ENCODE measurements around the gene CEP89.
"Not testable (repeated sequence)": the region's sequence is repeated elsewhere in the genome, so short reads cannot be mapped to it uniquely, and the experiment has no call there.

CEP89 gene

GRCh38 chr19:32966750-32967149 is 5.0 kb downstream of the CEP89 start:
- no peak for DNase-seq (ENCODE audit: low read depth, low spot score)

DNA sequence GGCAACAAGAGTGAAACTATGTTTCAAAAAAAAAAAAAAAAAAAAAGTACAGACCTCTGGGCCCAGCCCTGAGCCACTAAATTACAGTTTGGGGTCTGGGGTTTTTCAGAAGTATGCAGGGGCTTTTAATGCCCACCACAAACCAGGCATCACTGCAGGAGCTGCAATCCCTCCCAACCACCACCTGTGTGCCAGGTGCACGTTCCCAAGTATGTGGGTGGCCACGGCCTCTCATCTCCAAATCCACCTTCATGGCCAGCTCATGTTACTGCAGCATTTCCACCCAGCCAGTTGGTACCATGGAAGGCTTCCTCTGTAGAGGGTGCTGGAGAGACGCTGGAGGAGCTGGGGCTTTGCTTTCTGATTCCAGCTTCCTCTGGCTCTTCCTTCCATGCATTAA is 26.5 kb downstream of the CEP89 start:
- DNase-seq (ENCODE audit: low read depth, low spot score): no peak

- DNase-seq (ENCODE audit: low read depth, low spot score): not testable (repeated sequence)
These were observed 30.5 kb downstream of the CEP89 start for GRCh38 chr19:32941273-32941672.

DNA sequence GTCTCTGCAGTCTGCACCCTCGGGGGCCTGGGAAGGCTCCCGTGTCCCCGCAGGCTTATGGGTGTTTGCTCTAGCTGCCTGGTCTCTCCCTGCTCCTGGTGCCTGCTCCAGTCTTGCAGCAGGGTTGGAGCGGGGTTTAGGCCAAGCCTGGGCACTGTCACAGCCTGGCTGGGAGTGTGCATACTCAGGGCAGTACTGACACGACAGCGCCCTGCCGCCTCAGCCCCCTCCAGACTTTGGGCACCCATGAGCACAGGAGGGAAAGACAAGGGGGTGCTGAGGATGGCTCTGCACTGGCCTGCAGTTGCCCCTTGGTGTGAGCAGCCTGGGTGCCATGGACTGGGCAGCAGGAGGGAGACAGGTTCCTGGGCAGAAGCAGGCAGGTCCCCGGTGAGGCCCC is 35.7 kb downstream of the CEP89 start:
- DNase-seq (ENCODE audit: low read depth, low spot score): no peak

- DNase-seq (ENCODE audit: low read depth, low spot score): no peak
These were observed 36.1 kb downstream of the CEP89 start for GRCh38 chr19:32935629-32936028.

DNA sequence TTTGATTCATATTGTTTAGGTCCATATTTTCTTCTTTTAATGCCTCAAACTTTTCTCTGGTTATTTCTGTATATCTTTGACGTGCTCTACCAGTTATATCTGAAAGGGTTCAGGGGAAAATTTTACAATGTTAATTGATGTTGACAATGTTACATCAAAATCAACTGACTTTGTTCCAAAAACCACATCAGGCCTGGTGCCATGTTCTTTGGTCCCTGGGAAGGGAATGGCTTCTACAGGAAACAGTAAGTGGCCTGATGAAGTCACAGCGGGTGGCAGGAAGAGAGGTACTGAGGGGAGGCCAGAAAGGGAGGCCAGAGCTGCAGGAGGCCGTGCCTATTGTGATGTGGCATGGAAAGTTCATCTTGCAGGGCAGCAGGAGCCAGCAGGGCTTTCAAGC is 38.2 kb downstream of the CEP89 start:
- DNase-seq (ENCODE audit: low read depth, low spot score): no peak

DNA sequence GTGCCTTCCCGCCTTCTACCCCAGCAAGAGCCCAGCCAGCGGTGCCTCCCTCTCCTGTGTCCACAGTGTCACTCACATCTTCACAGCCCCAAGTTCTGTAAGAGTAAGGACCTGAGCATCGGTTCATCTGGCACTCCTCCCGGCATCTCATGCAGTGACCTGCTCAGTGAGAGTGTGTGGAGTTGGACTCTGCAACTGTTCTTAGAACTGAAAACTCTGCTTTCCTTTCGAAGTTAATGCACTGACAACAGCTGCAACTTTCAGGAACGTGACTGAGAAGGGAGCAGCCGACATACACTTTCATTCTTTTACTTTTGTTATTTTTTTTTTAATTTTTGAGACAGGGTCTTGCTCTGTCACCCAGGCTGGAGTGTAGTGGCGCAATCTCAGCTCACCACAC is 41.2 kb downstream of the CEP89 start:
- no peak for DNase-seq (ENCODE audit: low read depth, low spot score)

DNA sequence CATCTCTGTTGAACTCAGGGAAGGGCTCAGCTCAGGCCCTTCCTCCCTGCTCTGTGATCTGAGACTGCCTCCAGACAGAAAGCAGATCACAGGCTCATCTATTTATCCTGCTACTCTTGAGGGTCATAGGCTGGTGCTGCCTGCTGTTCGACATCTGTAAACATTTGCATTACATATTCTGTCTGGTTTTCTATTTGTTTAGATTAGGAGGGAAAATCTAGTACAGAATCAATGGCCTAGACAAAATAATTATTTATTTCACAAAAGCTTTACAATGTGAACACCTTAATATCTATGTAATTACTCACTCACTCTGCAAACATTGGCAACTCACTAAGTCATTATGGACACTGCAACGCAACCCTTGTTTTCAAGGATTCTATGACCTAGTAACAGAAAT is 43.0 kb downstream of the CEP89 start:
- no peak for DNase-seq (ENCODE audit: low read depth, low spot score)

GRCh38 chr19:32924200-32924599 is 47.6 kb downstream of the CEP89 start:
- DNase-seq (ENCODE audit: low read depth, low spot score): no peak

- no peak for DNase-seq (ENCODE audit: low read depth, low spot score)
These were observed 50.1 kb downstream of the CEP89 start for GRCh38 chr19:32921624-32922023.

DNA sequence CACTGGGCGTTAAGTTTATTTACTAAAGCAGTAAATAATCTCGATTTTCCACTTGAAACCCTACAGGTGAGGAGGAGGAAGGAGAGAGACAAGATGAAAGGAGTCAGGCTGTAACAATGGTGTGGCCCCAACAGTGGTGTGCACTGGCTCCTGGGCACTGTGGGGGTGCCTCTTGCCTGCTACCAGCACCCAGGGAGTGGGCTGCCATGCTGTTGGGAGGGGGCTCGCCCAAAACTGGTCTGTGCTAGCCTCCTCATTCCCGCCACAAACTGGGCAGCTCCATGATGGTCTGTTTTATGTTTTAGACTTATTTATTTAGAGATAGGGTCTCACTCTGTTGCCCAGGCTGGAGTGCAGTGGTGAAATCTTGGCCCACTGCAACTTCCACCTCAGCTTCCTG is 52.4 kb downstream of the CEP89 start:
- DNase-seq (ENCODE audit: low read depth, low spot score): no peak

- DNase-seq (ENCODE audit: low read depth, low spot score): peak; percentile 9
These were observed 54.2 kb downstream of the CEP89 start for GRCh38 chr19:32917616-32917996.

DNA sequence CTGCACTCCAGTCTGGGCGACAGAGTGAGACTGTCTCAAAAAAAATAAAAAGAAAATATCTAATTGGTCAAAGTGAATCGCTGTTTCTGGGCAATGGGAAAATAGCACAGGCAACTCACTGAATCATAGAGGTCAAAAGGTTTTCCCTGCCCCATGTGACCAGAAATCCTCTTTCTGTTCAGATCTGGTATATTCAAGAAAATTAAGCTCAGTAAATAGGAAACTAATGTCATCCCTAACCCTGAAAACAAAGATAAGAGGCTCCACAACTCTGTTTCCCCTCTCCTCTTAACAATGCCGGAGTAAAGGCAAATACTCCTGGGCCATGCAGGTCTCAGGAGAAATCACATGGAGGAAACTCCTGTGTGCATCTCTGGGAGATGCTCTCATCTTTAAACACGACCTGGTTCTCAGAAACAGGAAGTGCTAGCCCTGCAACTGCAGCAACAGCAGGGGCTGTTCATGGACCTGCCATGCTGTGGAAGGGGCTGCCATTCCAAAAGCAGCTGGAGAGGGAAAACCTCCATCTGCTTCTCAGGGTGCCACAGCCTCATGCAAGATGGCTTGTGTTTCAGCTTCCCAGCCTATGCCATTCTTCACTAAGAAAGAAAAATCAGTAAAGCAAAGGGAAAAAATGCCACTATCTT is 54.7 kb downstream of the CEP89 start:
- DNase-seq (ENCODE audit: low read depth, low spot score): no peak

DNA sequence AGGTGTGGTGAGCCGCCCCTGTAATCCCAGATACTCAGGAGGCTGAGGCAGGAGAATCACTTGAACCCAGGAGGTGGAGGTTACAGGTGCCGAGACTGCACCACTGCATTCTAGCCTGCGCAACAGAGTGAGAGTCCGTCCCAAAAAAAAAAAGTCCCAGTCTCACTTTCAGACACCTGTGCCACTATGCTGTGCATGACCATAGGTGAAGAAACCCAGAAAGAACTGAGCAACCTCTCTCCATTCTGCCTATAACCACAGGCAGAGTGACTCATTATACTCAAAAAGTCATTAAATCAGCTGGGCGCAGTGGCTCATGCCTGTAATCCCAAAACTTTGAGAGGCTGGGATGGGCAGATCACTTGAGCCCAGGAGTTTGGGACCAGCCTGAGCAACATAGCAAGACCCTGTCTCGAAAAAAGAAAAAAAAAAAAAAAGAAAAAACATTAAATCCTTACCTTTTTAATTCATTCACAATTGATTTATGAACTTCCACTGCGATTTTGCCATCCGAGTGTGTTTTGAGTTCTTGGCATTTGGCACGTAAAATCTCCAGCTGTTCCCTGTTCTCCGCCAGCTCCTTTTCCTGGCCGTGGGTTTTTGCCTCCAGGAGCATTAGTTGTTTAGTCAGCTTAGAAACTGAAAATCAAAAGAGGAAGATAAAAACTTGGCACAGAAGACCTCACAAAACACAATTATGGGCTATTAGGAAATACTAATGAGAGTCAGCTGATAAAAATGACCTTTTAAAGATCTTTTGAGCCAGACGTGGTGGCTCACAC is 56.7 kb downstream of the CEP89 start:
- no peak for DNase-seq (ENCODE audit: low read depth, low spot score)

DNA sequence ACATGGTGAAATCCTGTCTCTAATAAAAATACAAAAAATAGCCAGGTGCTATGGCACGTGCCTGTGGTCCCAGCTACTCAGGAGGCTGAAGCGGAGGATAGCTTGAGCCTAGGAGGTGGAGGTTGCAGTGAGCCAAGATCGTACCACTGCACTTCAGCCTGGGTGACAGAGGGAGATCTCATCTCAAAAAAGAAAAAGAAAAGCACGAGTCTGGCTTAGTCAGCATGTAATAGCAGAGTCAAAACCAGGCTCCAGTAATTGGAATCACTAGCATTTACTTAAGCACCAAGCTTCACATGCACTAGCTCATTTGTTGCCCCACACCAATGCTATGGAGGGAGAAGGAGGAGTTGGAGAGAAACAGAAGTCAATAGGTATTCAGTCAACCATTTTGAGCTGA is 60.3 kb downstream of the CEP89 start:
- DNase-seq (ENCODE audit: low read depth, low spot score): no peak

- DNase-seq (ENCODE audit: low read depth, low spot score): no peak
These were observed 60.9 kb downstream of the CEP89 start for GRCh38 chr19:32910874-32911273.

GRCh38 chr19:32910094-32910493 is 61.7 kb downstream of the CEP89 start:
- DNase-seq (ENCODE audit: low read depth, low spot score): no peak

DNA sequence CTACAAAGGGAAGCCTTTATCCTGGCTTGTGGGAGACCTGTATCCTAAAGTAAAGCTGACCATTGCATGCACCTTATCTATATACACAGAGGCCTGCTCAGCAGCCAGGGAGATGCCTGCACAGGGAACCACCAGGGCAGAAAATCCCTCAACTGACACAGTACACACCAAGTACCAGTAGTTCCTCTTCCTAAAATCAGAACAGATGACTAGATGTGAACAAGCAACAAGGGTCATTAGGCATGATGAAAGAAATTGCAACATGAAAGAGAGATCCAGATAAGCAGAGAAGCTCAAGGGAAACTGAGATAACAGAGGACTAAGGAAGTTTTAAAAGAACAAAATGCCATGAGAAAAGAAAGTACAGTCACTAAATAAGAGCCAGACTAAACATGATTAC is 62.5 kb downstream of the CEP89 start:
- no peak for DNase-seq (ENCODE audit: low read depth, low spot score)

GRCh38 chr19:32908641-32909190 is 63.0 kb downstream of the CEP89 start:
- DNase-seq (ENCODE audit: low read depth, low spot score): no peak

DNA sequence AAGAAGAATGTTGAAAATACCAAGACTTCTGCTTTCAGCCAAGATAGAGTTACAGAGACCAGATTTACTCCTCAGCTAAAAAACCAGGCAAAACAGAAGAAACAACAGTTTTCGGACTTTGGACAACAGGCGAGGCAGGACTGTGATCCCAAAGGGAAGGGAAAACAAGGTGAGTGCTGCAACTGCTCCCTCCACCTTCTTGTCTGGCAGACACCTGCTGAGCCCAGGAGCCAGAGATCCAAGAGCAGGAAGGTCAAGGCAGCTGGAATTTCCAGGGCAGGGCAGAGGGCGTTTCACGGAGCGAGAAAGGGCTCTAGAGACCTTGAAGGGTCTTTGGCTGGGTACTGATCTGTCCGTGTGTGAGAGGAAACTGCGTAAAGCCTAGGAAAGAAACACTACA is 69.3 kb downstream of the CEP89 start:
- DNase-seq (ENCODE audit: low read depth, low spot score): peak; percentile 33

GRCh38 chr19:32901504-32902161 is 70.1 kb downstream of the CEP89 start:
- no peak for DNase-seq (ENCODE audit: low read depth, low spot score)

- no peak for DNase-seq (ENCODE audit: low read depth, low spot score)
These were observed 75.1 kb downstream of the CEP89 start for GRCh38 chr19:32896516-32897214.

All from iPS DF 19.7 (cell line).